Eye (tissue), 1 donor: ENCODE results near the gene ITPK1.

ENCODE experiments used
- DNase-seq: peaks from one replicate; pipeline ENCODE4 v3.0.0-alpha.2; 2015

ITPK1 gene

GRCh38 chr14:93057586-93058280 is 58.0 kb downstream of the ITPK1 start:
- DNase-seq, result no peak

DNA sequence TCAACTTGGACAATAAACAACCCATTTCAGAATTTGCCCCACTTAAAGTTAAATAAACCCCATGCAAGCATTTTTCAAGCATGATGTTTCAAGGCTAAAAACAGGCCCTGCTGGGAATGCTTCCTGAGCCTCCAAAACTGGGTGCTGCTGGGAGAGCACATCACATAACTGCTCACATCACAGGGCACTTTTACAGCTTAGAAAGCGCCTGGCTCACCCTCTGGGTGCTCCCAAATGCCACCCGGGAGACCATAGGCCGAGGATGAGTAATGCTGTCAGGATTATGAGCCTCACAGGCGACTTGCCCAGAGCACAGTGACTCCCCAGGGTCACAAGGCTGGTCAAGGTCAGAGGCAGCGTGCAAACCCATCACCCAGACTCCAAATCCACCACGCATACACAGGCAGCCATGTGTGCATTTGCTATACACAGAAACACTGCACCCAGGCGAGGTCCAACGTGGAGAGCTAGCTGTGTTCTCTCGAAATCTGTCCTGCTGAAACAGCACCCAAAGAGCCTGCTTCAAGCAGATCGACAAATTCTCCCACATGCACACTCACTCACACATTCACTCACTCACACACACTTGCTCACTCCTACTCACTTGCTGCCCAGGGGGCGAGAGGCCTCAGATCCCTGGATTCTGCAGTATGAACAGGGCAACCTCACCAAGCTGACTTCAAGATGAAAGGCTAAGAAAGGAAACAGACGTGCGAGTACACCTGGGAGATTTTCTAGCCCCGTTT is 58.7 kb downstream of the ITPK1 start:
- DNase-seq, result no peak

DNA sequence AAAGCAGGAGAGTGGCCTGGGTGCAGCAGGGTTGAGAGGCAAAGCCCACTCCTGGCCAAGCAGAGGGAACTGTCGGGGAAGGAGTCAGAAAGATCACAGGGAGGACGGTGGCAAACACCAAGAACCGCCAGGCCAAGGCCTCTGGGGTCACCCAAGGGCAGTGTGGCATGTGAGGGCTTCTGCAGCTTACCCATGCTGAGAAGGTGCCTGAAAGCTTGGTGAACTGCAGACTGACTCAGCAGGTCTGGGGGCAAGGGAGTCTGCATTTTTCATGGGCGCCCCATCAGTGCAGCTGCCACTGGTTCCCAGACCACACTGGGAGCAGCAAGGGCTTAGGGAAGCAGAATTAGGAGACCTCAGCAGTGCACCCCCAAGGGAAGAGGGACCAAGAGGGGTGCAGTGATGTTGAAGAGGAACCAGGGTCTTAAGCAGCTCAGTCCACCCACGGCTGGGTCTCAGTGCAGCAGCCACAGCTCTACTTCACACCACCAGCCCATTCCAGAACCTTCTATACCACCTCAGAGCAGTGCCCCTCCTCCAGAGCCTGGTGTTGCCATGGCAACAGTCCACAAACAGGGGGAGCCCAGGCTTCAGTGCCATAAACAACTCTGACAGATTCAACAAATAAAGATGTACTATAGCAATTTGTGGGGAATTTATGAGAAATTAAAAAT is 59.4 kb downstream of the ITPK1 start:
- DNase-seq, result no peak

GRCh38 chr14:93055651-93056115 is 60.0 kb downstream of the ITPK1 start:
- no peak for DNase-seq

- no peak for DNase-seq
Observed at GRCh38 chr14:93054876-93055275, 60.8 kb downstream of the ITPK1 start.

DNA sequence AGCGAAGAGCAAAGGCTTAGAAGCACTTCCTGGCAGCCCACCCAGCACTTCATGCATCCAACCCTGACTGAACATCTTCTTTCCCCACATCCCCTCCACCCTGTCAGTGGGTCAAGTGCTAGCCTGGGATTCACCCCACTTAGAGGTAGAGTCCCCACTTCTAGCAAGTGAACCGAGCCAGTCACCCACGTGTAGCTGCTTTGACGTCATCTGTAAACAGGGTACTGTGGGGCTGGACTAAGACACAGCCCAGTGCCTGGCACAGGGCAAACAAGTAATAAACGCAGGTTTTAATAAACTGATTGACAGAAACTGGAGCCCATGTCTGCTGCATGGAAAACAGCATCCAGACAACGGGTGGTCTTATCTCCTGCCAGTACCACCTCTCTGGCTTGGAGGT is 61.7 kb downstream of the ITPK1 start:
- DNase-seq, result no peak

DNA sequence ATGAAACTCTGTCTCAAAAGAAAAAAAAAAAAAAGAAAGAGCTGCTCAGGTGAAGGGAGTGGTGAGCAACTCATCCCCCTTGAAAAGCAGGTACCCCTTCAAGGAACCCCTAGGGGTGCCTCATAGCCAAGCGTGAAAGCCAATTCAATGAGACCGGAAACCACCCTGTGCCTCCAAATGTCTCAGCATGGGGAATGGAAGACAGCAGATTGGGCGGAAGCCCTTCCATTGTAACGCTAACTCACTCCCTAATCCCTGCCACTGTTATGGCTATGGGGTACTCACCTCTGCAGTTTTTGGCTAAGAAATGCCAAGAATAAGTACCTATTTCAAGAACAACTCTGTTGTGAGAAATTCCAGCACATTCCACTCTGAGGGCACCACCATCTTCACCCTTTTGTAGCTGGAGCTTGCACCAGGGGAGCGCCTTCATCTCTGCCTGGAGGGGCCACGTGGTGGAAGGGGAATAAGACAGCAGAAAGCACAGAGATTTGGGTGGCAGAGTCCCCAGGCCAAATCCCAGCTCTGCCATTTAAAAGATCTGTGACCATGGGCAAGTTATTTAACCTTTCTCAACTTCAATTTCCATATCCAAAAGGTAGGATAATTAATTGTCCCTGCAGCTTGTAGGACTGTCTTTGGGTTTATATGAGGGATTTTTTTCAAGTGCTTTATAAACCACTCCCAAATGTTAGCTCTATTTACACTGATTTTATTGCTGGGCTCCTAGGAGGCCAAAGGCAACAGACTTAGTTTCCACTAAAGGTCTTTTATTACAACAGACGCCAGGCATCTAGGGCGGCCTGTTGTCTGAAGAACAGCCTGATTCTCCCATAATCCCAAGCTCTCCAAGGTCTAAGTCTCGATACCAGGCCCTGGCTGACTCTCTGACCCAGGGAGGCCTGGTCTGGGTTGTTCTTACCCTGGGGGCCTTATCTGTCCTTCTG is 63.9 kb downstream of the ITPK1 start:
- DNase-seq, result no peak

DNA sequence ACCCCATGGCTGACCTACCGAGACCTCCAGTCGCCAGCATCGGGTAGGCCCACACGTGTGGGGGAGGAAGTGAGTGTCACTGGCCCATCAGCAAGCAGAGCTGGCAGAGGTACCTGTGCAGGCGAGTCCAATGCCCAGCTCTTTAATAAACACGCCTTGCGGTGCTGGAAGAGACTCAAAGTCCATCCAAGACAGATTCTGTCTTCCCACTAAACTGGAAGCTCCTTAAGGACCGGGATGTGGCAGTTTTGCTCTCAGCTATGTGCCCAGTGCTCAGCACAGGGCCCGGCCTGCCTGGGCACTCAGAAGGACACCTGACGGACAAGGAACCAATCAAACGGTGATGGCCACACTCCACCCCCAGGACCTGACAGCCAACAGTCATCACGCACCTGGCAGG is 65.0 kb downstream of the ITPK1 start:
- no peak for DNase-seq

DNA sequence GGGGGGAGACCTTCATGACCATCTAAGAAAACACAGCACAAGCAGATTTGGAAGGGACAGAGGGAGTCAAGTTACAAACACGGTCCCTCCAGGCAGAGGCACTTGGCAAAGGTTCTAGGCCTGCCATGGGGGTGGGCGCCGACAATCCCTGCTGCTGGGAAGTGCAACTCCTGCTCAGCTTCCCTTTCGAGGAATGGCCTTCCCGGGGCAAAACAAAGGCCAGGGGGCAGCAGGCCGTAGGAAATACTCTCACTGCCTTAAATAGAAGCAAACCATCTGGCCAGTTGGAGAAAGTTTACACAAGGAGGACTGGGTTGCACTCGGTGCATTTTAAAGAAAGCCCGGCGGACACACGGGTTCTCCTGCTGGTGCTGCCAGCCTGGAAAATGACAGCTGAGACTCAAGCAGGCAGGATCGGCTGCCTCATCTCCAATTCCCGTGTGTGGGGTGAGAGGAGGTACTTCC is 65.8 kb downstream of the ITPK1 start:
- DNase-seq, result no peak

GRCh38 chr14:93049315-93049714 is 66.4 kb downstream of the ITPK1 start:
- no peak for DNase-seq

DNA sequence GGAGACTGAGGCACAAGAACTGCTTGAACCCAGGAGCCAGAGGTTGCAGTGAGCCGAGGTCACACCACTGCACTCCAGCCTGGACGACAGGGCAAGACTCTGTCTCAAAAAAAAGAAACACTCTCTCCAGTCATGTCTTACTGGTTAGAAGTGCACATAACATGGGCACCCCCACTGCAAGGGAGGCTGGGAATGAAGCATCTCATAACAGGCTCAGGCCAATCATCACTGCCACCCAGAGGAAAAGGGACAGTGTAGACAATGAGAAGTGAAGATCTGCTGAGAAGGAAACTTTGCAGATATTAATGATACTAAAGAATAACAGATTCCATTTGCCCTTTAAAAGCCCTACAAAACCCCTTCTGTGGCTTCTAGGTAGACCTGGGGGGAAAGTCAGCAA is 66.9 kb downstream of the ITPK1 start:
- DNase-seq, result no peak

GRCh38 chr14:93047661-93048060 is 68.1 kb downstream of the ITPK1 start:
- no peak for DNase-seq

DNA sequence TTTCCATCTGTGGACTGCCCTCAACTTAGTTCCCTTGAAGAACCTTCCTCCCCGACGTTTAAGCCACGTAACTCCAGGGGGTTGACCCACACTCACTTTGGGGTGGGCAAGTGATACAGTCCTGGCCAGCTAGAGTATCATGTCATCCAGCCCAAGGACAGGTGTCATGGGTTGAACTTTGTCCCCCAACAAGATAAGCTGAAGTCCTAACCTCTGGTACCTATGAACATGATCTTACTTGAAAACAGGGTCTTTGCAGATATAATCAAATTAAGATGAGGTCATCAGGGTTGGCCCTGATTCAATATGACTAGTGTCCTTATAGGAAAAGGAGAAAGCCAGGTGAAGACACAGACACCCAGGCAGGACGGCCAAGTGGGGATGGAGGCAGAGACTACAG is 68.6 kb downstream of the ITPK1 start:
- no peak for DNase-seq

DNA sequence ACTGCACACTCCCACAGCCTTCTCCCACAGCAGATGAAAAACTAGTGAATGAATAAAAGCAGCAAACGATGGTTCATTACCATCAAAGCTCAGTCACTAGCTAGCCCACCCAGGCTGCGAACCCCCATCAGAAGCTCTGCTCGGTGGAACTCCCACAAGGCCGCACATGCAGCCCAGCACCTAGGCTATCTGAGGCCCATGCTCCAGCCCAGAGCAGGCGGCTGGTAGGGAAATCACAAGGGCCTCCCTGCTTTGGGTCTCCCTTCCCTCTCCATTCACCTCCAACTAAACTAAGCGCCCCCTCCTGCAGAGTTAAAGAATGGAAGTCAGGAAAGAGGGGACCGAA is 69.0 kb downstream of the ITPK1 start:
- no peak for DNase-seq

GRCh38 chr14:93045965-93046704 is 69.6 kb downstream of the ITPK1 start:
- DNase-seq, result no peak

GRCh38 chr14:93045211-93045674 is 70.5 kb downstream of the ITPK1 start:
- peak; percentile 80 for DNase-seq

- no peak for DNase-seq
Observed at GRCh38 chr14:93044556-93044955, 71.2 kb downstream of the ITPK1 start.

DNA sequence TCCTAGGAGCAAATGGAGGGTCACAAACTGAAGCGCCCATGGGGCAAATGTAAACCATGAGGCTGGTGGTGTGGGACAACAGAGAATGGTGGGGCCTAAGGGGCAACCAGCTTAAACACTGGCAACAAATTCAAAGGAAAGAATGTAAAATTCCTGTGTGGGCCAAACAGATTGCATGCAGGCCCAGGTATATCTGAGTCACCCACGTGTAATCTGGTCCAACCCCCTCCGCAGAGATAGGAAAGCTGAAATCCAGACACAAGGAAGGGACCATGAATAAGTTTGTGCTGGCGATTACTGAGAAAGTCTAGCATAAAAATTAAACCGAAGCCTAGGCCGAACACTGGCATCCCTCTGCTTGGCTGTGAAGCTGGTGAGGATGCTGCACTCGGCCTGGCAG is 71.6 kb downstream of the ITPK1 start:
- no peak for DNase-seq

DNA sequence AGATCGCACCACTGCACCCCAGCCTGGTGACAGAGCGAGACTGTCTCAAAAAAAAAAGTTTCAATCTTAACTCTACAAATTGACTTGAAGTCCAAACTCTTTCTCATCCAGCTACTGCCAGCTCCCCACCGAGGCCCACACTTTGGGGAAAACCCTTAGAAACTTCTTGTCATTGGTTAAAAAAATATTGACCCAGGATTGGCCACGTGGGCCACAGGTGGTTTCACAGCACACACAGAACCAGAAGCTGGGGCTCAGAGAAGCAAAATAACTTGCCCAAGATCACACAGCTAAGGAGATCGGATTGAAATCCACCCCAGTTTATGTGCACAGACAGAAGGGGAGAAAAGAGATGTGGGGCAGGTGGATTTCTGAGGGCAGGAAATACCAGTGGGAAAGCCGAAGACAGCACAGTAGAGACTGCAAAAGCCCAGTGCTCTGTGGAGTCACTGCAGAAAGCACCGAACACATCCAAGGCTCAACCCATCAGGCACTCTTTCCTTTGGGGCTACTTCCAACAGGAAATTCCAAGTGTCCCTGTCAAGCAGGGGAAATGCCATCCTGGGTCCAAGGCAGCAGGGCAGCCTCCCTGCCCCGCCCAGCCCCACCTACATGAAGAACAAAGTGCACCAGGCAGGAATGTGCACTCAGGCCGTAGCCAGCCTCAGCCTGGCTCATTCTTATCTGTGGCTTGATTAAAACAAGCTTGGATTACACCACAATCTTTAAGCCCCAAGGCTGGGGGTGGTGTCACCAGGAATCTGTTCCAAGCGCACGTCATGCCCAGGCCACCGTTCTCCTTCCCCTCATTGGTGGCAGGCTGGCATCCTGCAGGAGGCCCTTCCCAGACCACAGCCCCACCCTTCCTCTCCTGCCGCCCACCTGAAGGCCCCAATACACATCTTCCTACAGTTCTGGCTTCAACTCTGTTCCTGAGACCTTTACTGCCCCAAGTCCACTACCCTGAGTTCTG is 72.5 kb downstream of the ITPK1 start:
- DNase-seq, result no peak

DNA sequence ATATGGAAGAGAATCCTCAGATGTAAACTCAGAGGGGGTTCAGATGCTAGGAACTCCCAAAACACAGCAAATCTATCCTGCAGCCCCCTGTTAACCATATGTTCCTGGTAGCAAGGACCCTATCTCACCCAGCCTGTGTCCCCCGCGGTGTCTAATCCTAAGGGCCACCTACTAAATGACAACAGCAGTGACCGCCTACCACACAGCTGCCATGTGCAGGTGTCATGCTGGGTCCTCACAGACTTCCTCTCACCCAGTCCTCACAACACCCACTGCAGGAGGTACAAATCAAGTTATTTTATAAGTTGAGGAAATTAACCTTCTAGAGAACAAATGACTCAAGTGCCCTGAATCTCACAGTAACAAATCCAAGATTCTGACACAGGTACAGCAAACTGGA is 73.9 kb downstream of the ITPK1 start:
- DNase-seq, result no peak

DNA sequence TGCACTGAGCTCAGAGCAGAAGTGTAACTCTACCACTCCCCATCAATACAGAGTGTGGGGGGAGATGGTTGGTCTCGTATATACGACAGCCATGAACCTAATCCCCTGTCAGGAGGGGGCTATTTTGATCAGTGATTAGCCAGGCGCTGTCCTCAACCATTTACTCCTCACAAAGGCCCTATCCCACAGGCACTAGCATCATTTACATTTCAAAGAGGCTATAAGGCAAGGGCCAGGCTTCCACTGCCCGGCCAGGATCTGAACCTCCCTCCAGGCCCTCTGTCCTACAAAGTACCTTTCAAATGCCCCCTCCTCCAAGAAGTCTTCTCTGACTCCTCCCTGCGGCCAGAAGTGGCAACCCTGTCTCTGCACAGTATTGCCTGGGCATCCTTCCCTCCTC is 74.7 kb downstream of the ITPK1 start:
- no peak for DNase-seq
